Stomach (tissue), 19 donors: ENCODE data around the gene TMPRSS11F. TPM values are rescaled to one million over a fixed set of nuclear protein-coding genes. Genes with fewer than 3 reads are reported as not detected.
"Not testable (repeated sequence)": the region's sequence is repeated elsewhere in the genome, so short reads cannot be mapped to it uniquely, and the experiment has no call there.

Experiments used
- DNase-seq, 2 donors: peaks; one replicate each; pipeline versions ENCODE4 v3.0.0 to v3.0.0-alpha.2; 2013 to 2019
- H3K27ac ChIP-seq, 5 donors: fragments of 200-600 bp in 4 of 5; sonication (generic) in 4 of 5; one replicate each; pipeline ENCODE4 v1.5.1; 2013 to 2019; ENCODE audit warnings: mild to moderate bottlenecking in 1 of 5, moderate library complexity in 1 of 5
- H3K27me3 ChIP-seq, 3 donors: fragments of 200-600 bp; sonication (generic); one replicate each; pipeline ENCODE4 v1.5.1; 2017 to 2019; ENCODE audit warnings: mixed run types in 1 of 3
- H3K36me3 ChIP-seq, 4 donors: fragments of 200-600 bp; sonication (generic); 1 replicate in 3 of 4; 2 replicates in 1 of 4; pipeline ENCODE4 v1.5.1; 2016 to 2019
- H3K4me1 ChIP-seq, 4 donors: fragments of 200-600 bp; sonication (generic); one replicate each; pipeline ENCODE4 v1.5.1; 2016 to 2019
- H3K4me3 ChIP-seq, 4 donors: fragments of 200-600 bp; sonication (generic) in 3 of 4; one replicate each; pipeline ENCODE4 v1.5.1; 2016 to 2019; ENCODE audit warnings: mild to moderate bottlenecking in 1 of 4
- H3K9me3 ChIP-seq, 4 donors: fragments of 200-600 bp; sonication (generic); one replicate each; pipeline ENCODE4 v1.5.1; 2016 to 2019
- CTCF ChIP-seq, 7 experiments: fragments of 450-650 bp in 4 of 7; fragments of 200-600 bp in 3 of 7; sonication (generic) in 3 of 7; IDR thresholded peaks; one replicate each; pipeline ENCODE4 v1.5.1; 2016 to 2019; ENCODE audit warnings: antibody characterized with exemption in 7 of 7, control low read depth in 2 of 7, mild to moderate bottlenecking in 1 of 7
- EP300 ChIP-seq: sonication (generic); formaldehyde crosslinking; IDR thresholded peaks from one replicate; pipeline ENCODE4 v1.6.1; 2017; ENCODE audit warnings: antibody characterized with exemption
- POLR2A ChIP-seq, 4 donors: fragments of 450-650 bp; IDR thresholded peaks; one replicate each; pipeline ENCODE4 v1.6.1; 2016; ENCODE audit warnings: antibody characterized with exemption in 4 of 4, control low read depth in 2 of 4, mild to moderate bottlenecking in 1 of 4, moderate library complexity in 1 of 4
- POLR2AphosphoS5 ChIP-seq, 3 donors: sonication (generic); formaldehyde crosslinking; IDR thresholded peaks; one replicate each; pipeline ENCODE4 v1.6.1; 2016; ENCODE audit warnings: antibody characterized with exemption in 3 of 3
- WGBS, 5 donors: extraction: QIAGEN DNeasy Blood & Tissue Kit in 3 of 5; methylation state at CpG; one replicate each; pipeline versions ENCODE4 v1.1.5 to v1.1.7; 2013 to 2018; 5-methylcytosine and 5-hydroxymethylcytosine counted together
- intact Hi-C: fragments of 100-400 bp; cut with DNase I; formaldehyde crosslinking; loops from one replicate; pipeline ENCODE4 v1.15.1; 2023; ENCODE audit warnings: low total_unique reads
- long read RNA-seq, 10 donors: transcript quantifications; one replicate each; lab custom pipeline, GENCODE V29; 2026
- polyA plus RNA-seq, 3 donors: library from polyadenylated mRNA; stranded (reverse); fragments of 200-250 nt; gene quantifications; one replicate each; pipeline ENCODE4 v1.2.3, GENCODE V29; 2013
- total RNA-seq, 5 donors: library from RNA; depleted of rRNA; stranded (reverse); fragments of >200 nt; gene quantifications; one replicate each; pipeline versions ENCODE4 v1.1.0 to v1.2.3, GENCODE V29; 2014 to 2016
- donor health status: healthy with polysubstance abuse.
- donor health status: Bipolar disorder and iron deficiency.
- donor health status: healthy.

TMPRSS11F gene
- total RNA-seq (not detected), polyA plus RNA-seq (1 to 10 TPM in 1 of 3 donors, not detected in 2; 1.4 TPM)
- long read RNA-seq, donor 1 = 0 reads
- long read RNA-seq, donor 2 = 0 reads
- long read RNA-seq, donor 3 = 0 reads
- long read RNA-seq, donor 4 = 0 reads
- long read RNA-seq, donor 5 = 0 reads
- long read RNA-seq, donor 6 = 0 reads
- long read RNA-seq, donor 7 = 0 reads
- long read RNA-seq, donor 8 = 0 reads
- long read RNA-seq, donor 9 = 0 reads
- long read RNA-seq, donor 10 = 0 reads

GRCh38 chr4:68129793-68130192 is at the start of gene TMPRSS11F:
TSS of gene TMPRSS11F (minus strand) at chr4:68129869. CDS start at chr4:68129820, 49 bp downstream.
- TF ChIP-seq EP300 = no peak
- no peak for TF ChIP-seq POLR2AphosphoS5 (IDR thresholded peaks at IDR 0.05)
- no peak for TF ChIP-seq POLR2A (IDR thresholded peaks at IDR 0.05)
- no peak for TF ChIP-seq CTCF (IDR thresholded peaks at IDR 0.05)
- no peak within 1 kb of the TSS for H3K4me3 ChIP-seq
- intact Hi-C loops = no loop called here
- no peaks in the 10 kb centered on the region for H3K4me1 ChIP-seq
- H3K27ac ChIP-seq = no peak within 1 kb of the TSS
- DNase-seq = peak in 1 of 2 donors; percentile 20
- WGBS, 5 donors = 25 to 52% (median 39%) methylated on average over 3 of the region's 3 CpGs
- no peaks in the 10 kb centered on the region for H3K36me3 ChIP-seq
- H3K27me3 ChIP-seq = no peaks in the 10 kb centered on the region
- peaks cover 0 to 12% (median 4%) of the 10 kb centered on the region in 4 donors for H3K9me3 ChIP-seq

- Histone ChIP-seq H3K4me1 (no peaks in the 10 kb centered on the region), H3K27ac (no peak overlapping the region), H3K27me3 (no peaks in the 10 kb centered on the region), H3K36me3 (no peaks in the 10 kb centered on the region), H3K9me3 (no peaks in the 10 kb centered on the region), H3K4me3 (no peak overlapping the region)
- no peak for DNase-seq
- TF ChIP-seq EP300 = no peak
- TF ChIP-seq POLR2AphosphoS5 (IDR thresholded peaks at IDR 0.05) = no peak
- TF ChIP-seq POLR2A (IDR thresholded peaks at IDR 0.05) = no peak
- TF ChIP-seq CTCF (IDR thresholded peaks at IDR 0.05) = no peak
- WGBS, 5 donors = 29 to 44% (median 40%) methylated on average over 2 of the region's 2 CpGs
- intact Hi-C loops = no loop called here
Observed at GRCh38 chr4:68176904-68177303, 47.2 kb upstream of the TMPRSS11F start.

GRCh38 chr4:68176500-68176899 is 46.8 kb upstream of the TMPRSS11F start:
- 8 to 22% (median 14%) methylated on average over 1 of the region's 1 CpG for WGBS, 5 donors
- intact Hi-C loops = no loop called here
- H3K4me1 ChIP-seq = no peaks in the 10 kb centered on the region
- TF ChIP-seq EP300 = no peak
- no peak for TF ChIP-seq POLR2AphosphoS5 (IDR thresholded peaks at IDR 0.05)
- no peak for TF ChIP-seq POLR2A (IDR thresholded peaks at IDR 0.05)
- no peak for TF ChIP-seq CTCF (IDR thresholded peaks at IDR 0.05)
- H3K36me3 ChIP-seq = no peaks in the 10 kb centered on the region
- H3K27me3 ChIP-seq = no peaks in the 10 kb centered on the region
- H3K9me3 ChIP-seq = no peaks in the 10 kb centered on the region
- H3K4me3 ChIP-seq = no peak overlapping the region
- no peak overlapping the region for H3K27ac ChIP-seq
- no peak for DNase-seq

GRCh38 chr4:68175562-68176155 is 46.0 kb upstream of the TMPRSS11F start:
- no peaks in the 10 kb centered on the region for H3K27me3 ChIP-seq
- DNase-seq = peak in 1 of 2 donors; percentile 80
- intact Hi-C loops = no loop called here

GRCh38 chr4:68174389-68174788 is 44.7 kb upstream of the TMPRSS11F start:
- DNase-seq, H3K9me3 ChIP-seq, intact Hi-C loops, H3K4me1 ChIP-seq, H3K27me3 ChIP-seq, H3K36me3 ChIP-seq, H3K27ac ChIP-seq, H3K4me3 ChIP-seq: not testable (repeated sequence)
- 68 to 75% (median 74%) methylated on average over 2 of the region's 2 CpGs for WGBS, 5 donors

More at GRCh38 chr4:68175562-68176155, 46.0 kb upstream of the TMPRSS11F start:
- no peaks in the 10 kb centered on the region for H3K9me3 ChIP-seq
- H3K36me3 ChIP-seq = no peaks in the 10 kb centered on the region
- TF ChIP-seq CTCF (IDR thresholded peaks at IDR 0.05) (peak in 4 of 7 experiments; percentile 17 to 52 (median 26)), POLR2AphosphoS5 (IDR thresholded peaks at IDR 0.05) (no peak)
- no peak overlapping the region for H3K27ac ChIP-seq
- no peaks in the 10 kb centered on the region for H3K4me1 ChIP-seq
- no peak overlapping the region for H3K4me3 ChIP-seq
- WGBS, 5 donors = 35 to 37% (median 36%) methylated on average over 6 of the region's 6 CpGs

- 78 to 89% (median 79%) methylated on average over 6 of the region's 6 CpGs for WGBS, 5 donors
- H3K4me1 ChIP-seq, DNase-seq, H3K36me3 ChIP-seq, H3K4me3 ChIP-seq, H3K27me3 ChIP-seq, H3K9me3 ChIP-seq, H3K27ac ChIP-seq, intact Hi-C loops: not testable (repeated sequence)
Observed at GRCh38 chr4:68172147-68172546, 42.5 kb upstream of the TMPRSS11F start.
